A549 (cell line): Measurements from ENCODE around the gene DRGX.

Source experiments
- CHD4 ChIP-seq: fragments of 200-600 bp; sonication (generic); IDR thresholded peaks from 2 replicates; pipeline ENCODE4 v1.6.1; 2016; ENCODE audit warnings: antibody characterized with exemption, mild to moderate bottlenecking, borderline replicate concordance
- CTCF ChIP-seq: fragments of >200 bp; sonication (Bioruptor Twin); formaldehyde crosslinking; IDR thresholded peaks from 3 replicates; pipeline ENCODE4 v1.5.1; 2016
- EP300 ChIP-seq, 2 experiments: fragments of >200 bp; sonication (Bioruptor Twin); formaldehyde crosslinking; IDR thresholded peaks; 2 replicates in 1 of 2; 3 replicates in 1 of 2; pipeline ENCODE4 v1.6.1; 2016 to 2017
- FOSL2 ChIP-seq, 2 experiments: fragments of 450-650 bp in 1 of 2; fragments of >200 bp in 1 of 2; sonication (Bioruptor Twin) in 1 of 2; formaldehyde crosslinking; IDR thresholded peaks; 2 replicates each; pipeline versions ENCODE4 v1.5.0 to v1.6.1; 2016 to 2020; ENCODE audit warnings: mild to moderate bottlenecking in 1 of 2, moderate library complexity in 1 of 2
- HDAC2 ChIP-seq: fragments of 200-600 bp; sonication (generic); IDR thresholded peaks from 2 replicates; pipeline ENCODE4 v1.6.1; 2016
- HMGXB4 ChIP-seq: fragments of 250-450 bp; sonication (Bioruptor Pico); IDR thresholded peaks from 2 replicates; pipeline ENCODE4 v1.5.0; 2021; ENCODE audit warnings: mild to moderate bottlenecking, moderate library complexity, borderline replicate concordance
- MAFK ChIP-seq: fragments of 450-650 bp; IDR thresholded peaks from 2 replicates; pipeline ENCODE4 v1.6.1; 2014; ENCODE audit not compliant: partially characterized antibody
- NFE2L2 ChIP-seq: fragments of 150-350 bp; conservative IDR thresholded peaks from 2 replicates; pipeline ENCODE4 v1.6.1; 2014; ENCODE audit warnings: low read length
- POLR2A ChIP-seq: IDR thresholded peaks from 2 replicates; pipeline ENCODE4 v1.6.1; 2012; ENCODE audit warnings: mild to moderate bottlenecking, low read length
- RAD21 ChIP-seq, 2 experiments: fragments of >200 bp in 1 of 2; sonication (Bioruptor Twin) in 1 of 2; formaldehyde crosslinking in 1 of 2; IDR thresholded peaks in 1 of 2; conservative IDR thresholded peaks in 1 of 2; 2 replicates in 1 of 2; 3 replicates in 1 of 2; pipeline ENCODE4 v1.6.1; 2012 to 2018; ENCODE audit warnings: inconsistent platforms in 1 of 2
- SREBF2 ChIP-seq: fragments of 450-650 bp; IDR thresholded peaks from 2 replicates; pipeline ENCODE4 v1.6.1; 2014; ENCODE audit warnings: mild to moderate bottlenecking, moderate library complexity
- USF2 ChIP-seq: fragments of 450-650 bp; IDR thresholded peaks from 2 replicates; pipeline ENCODE4 v1.6.1; 2014; ENCODE audit warnings: antibody characterized with exemption
- ZFP36 ChIP-seq: fragments of 450-650 bp; IDR thresholded peaks from 2 replicates; pipeline ENCODE4 v1.6.1; 2014; ENCODE audit warnings: borderline replicate concordance; ENCODE audit not compliant: partially characterized antibody
- TF ChIP-seq, protein P1 (sequence below): IDR thresholded peaks from 2 replicates; pipeline ENCODE4 v1.6.1; 2012; ENCODE audit warnings: low read depth, borderline replicate concordance

DNA sequence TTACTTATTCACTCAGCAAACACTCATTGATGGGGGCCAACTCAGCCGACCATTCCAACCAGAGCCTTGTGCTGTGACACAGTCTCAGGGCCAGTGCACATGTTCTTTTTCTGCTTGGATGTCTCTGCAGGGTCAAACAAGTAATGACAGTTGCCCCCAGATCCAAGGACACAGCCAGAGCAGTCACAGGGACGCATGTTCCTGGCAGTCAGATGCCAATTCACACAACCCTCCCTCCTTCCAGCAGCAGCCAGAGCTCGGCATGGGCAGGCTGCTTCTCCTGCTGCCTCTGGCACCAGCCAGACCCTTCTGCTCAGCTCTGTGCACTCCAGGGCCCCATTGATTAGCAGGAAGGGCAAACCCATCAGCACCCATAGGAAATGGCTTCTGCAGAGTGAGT lies 20.3 kb downstream of the DRGX start:
- TF ChIP-seq NFE2L2, result no peak
- no peak for TF ChIP-seq CHD4
- TF ChIP-seq HDAC2, result no peak
- no peak for TF ChIP-seq SREBF2
- no peak for TF ChIP-seq CTCF
- TF ChIP-seq MAFK, result no peak
- no peak for TF ChIP-seq FOSL2 (IDR thresholded peaks at IDR 0.05)
- TF ChIP-seq FOSL2 (CRISPR knock-in tag; IDR thresholded peaks at IDR 0.05), result no peak
- TF ChIP-seq USF2, result no peak
- TF ChIP-seq EP300 (IDR thresholded peaks at IDR 0.05), result no peak
- TF ChIP-seq POLR2A, result no peak
- no peak for TF ChIP-seq ZFP36
- TF ChIP-seq RAD21 (conservative IDR thresholded peaks at IDR 0.05 in 1 of 2, IDR thresholded peaks at IDR 0.05 in 1 of 2), result no peak
- TF ChIP-seq, protein P1, sequence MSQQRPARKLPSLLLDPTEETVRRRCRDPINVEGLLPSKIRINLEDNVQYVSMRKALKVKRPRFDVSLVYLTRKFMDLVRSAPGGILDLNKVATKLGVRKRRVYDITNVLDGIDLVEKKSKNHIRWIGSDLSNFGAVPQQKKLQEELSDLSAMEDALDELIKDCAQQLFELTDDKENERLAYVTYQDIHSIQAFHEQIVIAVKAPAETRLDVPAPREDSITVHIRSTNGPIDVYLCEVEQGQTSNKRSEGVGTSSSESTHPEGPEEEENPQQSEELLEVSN, result no peak
- TF ChIP-seq HMGXB4 (CRISPR knock-in tag), result no peak
